ENCODE data around the gene GNAZ. TPM values are rescaled to one million over a fixed set of nuclear protein-coding genes. Genes with fewer than 3 reads are reported as not detected.

Gene GNAZ
- total and polyA plus RNA-seq, 2 of the 8 experiments (the other 6 are each of a cell fraction or from before 2014, with no cell fraction given), result 6.6 to 9.6 TPM

- no peak for FAIRE-seq
- Histone ChIP-seq H4K8ac (ENCODE audit: extremely low read depth, insufficient read depth, low read length) (no peak overlapping the region), H4K91ac (replicated peaks; ENCODE audit: insufficient read length, low read length) (no peak overlapping the region), H2BK12ac (ENCODE audit: low read depth, low read length) (no peak overlapping the region), H3K27me3 (replicated peaks in 1 of 4; ENCODE audit: control insufficient read depth in 3 of 4, extremely low read depth in 1 of 4, insufficient read depth in 3 of 4, low read length in 3 of 4) (0 out of 7 replicates have a peak, but pooled peaks cover 0 to 2% (median 0%) of the 10 kb centered on the region in 4 experiments), H3K9ac (replicated peaks in 1 of 4; ENCODE audit: extremely low read depth in 1 of 4, low read depth in 3 of 4, low read length in 3 of 4) (no peak overlapping the region), H3K4me2 (ENCODE audit: insufficient read depth in 1 of 2, low read depth in 2 of 2, low read length in 2 of 2) (no peak overlapping the region), H2BK5ac (ENCODE audit: low read depth, low read length) (no peak overlapping the region), H3K4ac (replicated peaks; ENCODE audit: insufficient read length, low read depth, low read length) (no peak overlapping the region), H3K14ac (ENCODE audit: insufficient read length) (no peak overlapping the region), H3K36me3 (ENCODE audit: control insufficient read depth in 2 of 4, insufficient read depth in 4 of 4, low read length in 3 of 4) (no peaks in the 10 kb centered on the region), H2AK5ac (ENCODE audit: low read depth, low read length) (no peak overlapping the region), H3K79me2 (ENCODE audit: control insufficient read depth in 1 of 2, insufficient read depth in 2 of 2, low read length in 2 of 2) (no peaks in the 10 kb centered on the region), H3K4me3 (ENCODE audit: extremely low read depth in 1 of 4, insufficient read depth in 2 of 4, low read depth in 3 of 4, low read length in 4 of 4) (no peak overlapping the region), H3K79me1 (ENCODE audit: low read depth, low read length) (no peaks in the 10 kb centered on the region), H4K5ac (ENCODE audit: insufficient read length, low read depth, low read length) (no peak overlapping the region), H3K23me2 (ENCODE audit: low read depth, low read length) (no peaks in the 10 kb centered on the region), H3K9me3 (ENCODE audit: insufficient read depth in 2 of 2, low read depth in 1 of 2, low read length in 1 of 2) (peaks cover 4 to 9% of the 10 kb centered on the region in 2 experiments; a peak in 2 of 4 replicates), H2BK120ac (replicated peaks; ENCODE audit: low read depth, low read length) (no peak overlapping the region), H4K20me1 (replicated peaks in 1 of 2; ENCODE audit: control insufficient read depth in 1 of 2, insufficient read depth in 2 of 2, low read length in 2 of 2) (no peaks in the 10 kb centered on the region), H3K4me1 (replicated peaks in 1 of 4; ENCODE audit: control insufficient read depth in 3 of 4, insufficient read depth in 4 of 4, low read length in 3 of 4) (peaks cover 0 to 4% (median 0%) of the 10 kb centered on the region in 4 experiments; a peak in 2 of 7 replicates), H3K27ac (ENCODE audit: low read depth, low read length) (no peak overlapping the region), H2AFZ (ENCODE audit: low read length) (no peak overlapping the region), H3K56ac (replicated peaks; ENCODE audit: insufficient read length, low read depth, low read length) (no peak overlapping the region), H3K23ac (ENCODE audit: insufficient read length) (no peak overlapping the region), H3K18ac (ENCODE audit: extremely low read depth, low read length) (no peak overlapping the region), H2BK15ac (ENCODE audit: low read length) (no peak overlapping the region), H2BK20ac (ENCODE audit: low read length) (no peak overlapping the region)
- POLR2A ChIA-PET (ENCODE audit: partially characterized antibody), result no interaction called here
- DNase-seq (ENCODE audit: low read depth in 1 of 2, low spot score in 2 of 2), result no peak
- WGBS, 2 experiments (ENCODE audit: extremely low coverage in 1 of 2, insufficient coverage in 1 of 2, insufficient read length in 1 of 2, insufficient replicate concordance in 2 of 2, low coverage in 1 of 2, low lambda C conversion rate in 2 of 2, missing lambda C conversion rate in 1 of 2), result 68% methylated on average over 9 of the region's 9 CpGs; no CpG with 5 or more reads in 1 of the 2 experiments
- CTCF ChIA-PET (ENCODE audit: partially characterized antibody), result no interaction called here
- no peak for TF ChIP-seq GTF2F1 (IDR thresholded peaks at IDR 0.05; ENCODE audit: borderline replicate concordance, low read depth, low read length)
- no peak for TF ChIP-seq POU5F1 (IDR thresholded peaks at IDR 0.05; ENCODE audit: low read depth, low read length)
- TF ChIP-seq BACH1 (IDR thresholded peaks at IDR 0.05; ENCODE audit: low read length), result no peak
- no peak for TF ChIP-seq NANOG (IDR thresholded peaks at IDR 0.05; ENCODE audit: insufficient read depth, low read depth, low read length, poor library complexity, severe bottlenecking)
- no peak for TF ChIP-seq SP4 (IDR thresholded peaks at IDR 0.05; ENCODE audit: low read length)
- no peak for TF ChIP-seq RFX5 (IDR thresholded peaks at IDR 0.05; ENCODE audit: borderline replicate concordance, low read depth, low read length)
- TF ChIP-seq NRF1 (IDR thresholded peaks at IDR 0.05; ENCODE audit: low read depth, low read length), result no peak
Measured at GRCh38 chr22:23029521-23030228, 40.6 kb upstream of the GNAZ start.
